ENCODE data around the gene FECH. TPM values are rescaled to one million over a fixed set of nuclear protein-coding genes. Genes with fewer than 3 reads are reported as not detected.
"Not testable (repeated sequence)": the region's sequence is repeated elsewhere in the genome, so short reads cannot be mapped to it uniquely, and the experiment has no call there.

FECH gene
- total RNA-seq, 1 experiment from 2014 or later: 83.4 TPM

DNA sequence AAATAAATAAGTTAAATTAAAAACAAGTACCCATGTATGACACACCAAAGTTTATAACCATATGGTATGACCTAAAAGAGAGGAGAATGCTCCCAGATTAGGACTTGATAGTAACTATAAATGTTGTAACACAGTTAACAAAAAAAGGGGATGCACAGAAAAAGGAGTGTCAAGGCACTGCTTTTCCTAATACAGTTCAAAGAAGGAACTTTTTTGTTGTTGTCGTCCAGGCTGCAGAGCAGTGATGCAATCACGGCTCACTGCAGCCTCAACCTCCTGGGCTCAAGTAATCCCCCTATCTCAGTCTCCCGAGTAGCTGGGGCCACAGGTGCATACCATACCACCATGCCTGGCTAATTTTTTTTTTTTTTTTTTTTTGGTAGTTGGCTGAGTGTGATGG lies 32.4 kb upstream of the FECH start:
- POLR2A ChIA-PET (ENCODE audit: unreplicated experiment): no interaction called here
- no TSS peak for BruUV-seq (replicated peaks)
- H3K9me3 ChIP-seq (ENCODE audit: insufficient read depth, low read depth): no peaks in the 10 kb centered on the region
- H3K9me2 ChIP-seq (ENCODE audit: insufficient read depth): no peaks in the 10 kb centered on the region
- H3K27ac ChIP-seq: no peak overlapping the region
- H3K27me3 ChIP-seq (ENCODE audit: insufficient read depth, low read depth): no peaks in the 10 kb centered on the region
- DNase-seq: no peak
- intact Hi-C loops (cut with micrococcal nuclease; ENCODE audit: unreplicated experiment): loop anchor here (10.0 kb wide), 1 partner anchor 706 kb away; no protein-coding TSS in a partner anchor
- H3K4me2 ChIP-seq: no peak overlapping the region
- no peak for TF ChIP-seq EZH2 (IDR thresholded peaks at IDR 0.05; ENCODE audit: low read depth)
- TF ChIP-seq, protein P1, sequence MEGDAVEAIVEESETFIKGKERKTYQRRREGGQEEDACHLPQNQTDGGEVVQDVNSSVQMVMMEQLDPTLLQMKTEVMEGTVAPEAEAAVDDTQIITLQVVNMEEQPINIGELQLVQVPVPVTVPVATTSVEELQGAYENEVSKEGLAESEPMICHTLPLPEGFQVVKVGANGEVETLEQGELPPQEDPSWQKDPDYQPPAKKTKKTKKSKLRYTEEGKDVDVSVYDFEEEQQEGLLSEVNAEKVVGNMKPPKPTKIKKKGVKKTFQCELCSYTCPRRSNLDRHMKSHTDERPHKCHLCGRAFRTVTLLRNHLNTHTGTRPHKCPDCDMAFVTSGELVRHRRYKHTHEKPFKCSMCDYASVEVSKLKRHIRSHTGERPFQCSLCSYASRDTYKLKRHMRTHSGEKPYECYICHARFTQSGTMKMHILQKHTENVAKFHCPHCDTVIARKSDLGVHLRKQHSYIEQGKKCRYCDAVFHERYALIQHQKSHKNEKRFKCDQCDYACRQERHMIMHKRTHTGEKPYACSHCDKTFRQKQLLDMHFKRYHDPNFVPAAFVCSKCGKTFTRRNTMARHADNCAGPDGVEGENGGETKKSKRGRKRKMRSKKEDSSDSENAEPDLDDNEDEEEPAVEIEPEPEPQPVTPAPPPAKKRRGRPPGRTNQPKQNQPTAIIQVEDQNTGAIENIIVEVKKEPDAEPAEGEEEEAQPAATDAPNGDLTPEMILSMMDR (conservative IDR thresholded peaks at IDR 0.05): no peak
- CTCF ChIA-PET: no interaction called here
- peaks cover 14% of the 10 kb centered on the region for H3K4me1 ChIP-seq (replicated peaks; ENCODE audit: insufficient read depth)
- H3K36me3 ChIP-seq (ENCODE audit: low read depth): peaks cover 34% of the 10 kb centered on the region
- H3F3A ChIP-seq (ENCODE audit: insufficient read depth, low read depth): 0 out of 2 replicates have a peak, but pooled peaks cover 7% of the 10 kb centered on the region
- H3K79me2 ChIP-seq (ENCODE audit: low read depth): peaks cover 49% of the 10 kb centered on the region
- H3K4me3 ChIP-seq: no peak overlapping the region
- no peak overlapping the region for H2AFZ ChIP-seq
- peaks cover 29% of the 10 kb centered on the region for H4K20me1 ChIP-seq (ENCODE audit: insufficient read depth)

DNA sequence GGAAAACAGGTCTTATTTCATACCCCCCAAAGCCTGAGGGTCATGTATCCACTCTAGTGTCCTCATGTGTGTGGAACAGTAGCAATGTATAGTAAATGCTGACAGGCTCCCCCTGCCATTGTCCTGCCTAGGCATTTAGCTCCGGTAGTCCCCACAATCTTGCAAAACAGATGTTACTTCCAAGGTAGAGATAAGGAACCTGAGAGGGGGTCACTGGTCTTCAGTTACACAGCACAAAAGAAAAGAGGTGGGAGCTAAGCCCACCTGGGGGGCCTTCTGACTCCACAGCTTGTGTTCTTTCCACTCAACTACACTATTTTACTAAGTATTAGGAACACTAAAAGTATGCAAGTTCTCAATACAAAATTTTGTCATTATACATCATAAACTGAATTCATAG lies 17.4 kb upstream of the FECH start:
- no peak overlapping the region for H3K4me2 ChIP-seq
- H3K27ac ChIP-seq: no peak overlapping the region
- H3K9me3 ChIP-seq (ENCODE audit: insufficient read depth, low read depth): no peaks in the 10 kb centered on the region
- no peak overlapping the region for H3K4me3 ChIP-seq
- CTCF ChIA-PET: no interaction called here
- peaks cover 33% of the 10 kb centered on the region for H3F3A ChIP-seq (ENCODE audit: insufficient read depth, low read depth)
- POLR2A ChIA-PET (ENCODE audit: unreplicated experiment): no interaction called here
- no peaks in the 10 kb centered on the region for H3K9me2 ChIP-seq (ENCODE audit: insufficient read depth)
- intact Hi-C loops (cut with micrococcal nuclease; ENCODE audit: unreplicated experiment): no loop called here
- H4K20me1 ChIP-seq (ENCODE audit: insufficient read depth): peaks cover 9% of the 10 kb centered on the region; the same call in 1 of the 2 replicates
- no peak for TF ChIP-seq EZH2 (IDR thresholded peaks at IDR 0.05; ENCODE audit: low read depth)
- TF ChIP-seq, protein P1 (conservative IDR thresholded peaks at IDR 0.05): no peak
- peaks cover 75% of the 10 kb centered on the region for H3K36me3 ChIP-seq (ENCODE audit: low read depth)
- BruUV-seq (replicated peaks): no TSS peak
- H3K79me2 ChIP-seq (ENCODE audit: low read depth): no peaks in the 10 kb centered on the region
- H3K27me3 ChIP-seq (ENCODE audit: insufficient read depth, low read depth): no peaks in the 10 kb centered on the region
- no peak overlapping the region for H2AFZ ChIP-seq
- DNase-seq: no peak
- no peaks in the 10 kb centered on the region for H3K4me1 ChIP-seq (replicated peaks; ENCODE audit: insufficient read depth)

DNA sequence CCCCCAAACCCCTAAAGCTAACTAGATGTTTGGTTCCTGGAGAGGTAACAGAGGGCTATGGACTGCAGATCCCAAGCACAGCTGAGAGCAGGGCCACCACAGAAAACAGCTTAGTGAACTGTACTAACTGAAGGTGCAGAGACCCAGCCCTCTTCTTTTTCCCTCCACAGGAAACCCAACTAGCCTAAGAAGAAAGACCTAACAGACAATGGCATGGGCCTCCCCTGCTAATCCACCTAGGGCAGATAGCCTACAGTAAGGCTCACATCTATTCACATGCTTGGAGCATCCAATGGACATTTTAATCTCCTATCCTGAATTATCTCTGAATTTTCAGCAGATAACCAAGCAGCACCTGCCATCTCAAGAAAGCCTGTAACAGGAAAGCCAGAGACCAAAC lies 8.8 kb upstream of the FECH start:
- Histone ChIP-seq H4K20me1 (ENCODE audit: insufficient read depth) (no peaks in the 10 kb centered on the region), H3K9me3 (ENCODE audit: insufficient read depth, low read depth) (no peaks in the 10 kb centered on the region), H3K4me3 (no peak overlapping the region), H3K36me3 (ENCODE audit: low read depth) (peaks cover 23% of the 10 kb centered on the region), H3K27me3 (ENCODE audit: insufficient read depth, low read depth) (no peaks in the 10 kb centered on the region), H3K4me1 (replicated peaks; ENCODE audit: insufficient read depth) (no peaks in the 10 kb centered on the region), H3K4me2 (no peak overlapping the region), H3K27ac (no peak overlapping the region), H3K9me2 (ENCODE audit: insufficient read depth) (no peaks in the 10 kb centered on the region), H3K79me2 (ENCODE audit: low read depth) (no peaks in the 10 kb centered on the region), H3F3A (ENCODE audit: insufficient read depth, low read depth) (peaks cover 19% of the 10 kb centered on the region; the same call in 1 of the 2 replicates), H2AFZ (no peak overlapping the region)
- TF ChIP-seq, protein P1 (conservative IDR thresholded peaks at IDR 0.05): no peak
- TF ChIP-seq EZH2 (IDR thresholded peaks at IDR 0.05; ENCODE audit: low read depth): no peak
- CTCF ChIA-PET: no interaction called here
- intact Hi-C loops (cut with micrococcal nuclease; ENCODE audit: unreplicated experiment): no loop called here
- no peak for DNase-seq
- POLR2A ChIA-PET (ENCODE audit: unreplicated experiment): no interaction called here
- no TSS peak for BruUV-seq (replicated peaks)

DNA sequence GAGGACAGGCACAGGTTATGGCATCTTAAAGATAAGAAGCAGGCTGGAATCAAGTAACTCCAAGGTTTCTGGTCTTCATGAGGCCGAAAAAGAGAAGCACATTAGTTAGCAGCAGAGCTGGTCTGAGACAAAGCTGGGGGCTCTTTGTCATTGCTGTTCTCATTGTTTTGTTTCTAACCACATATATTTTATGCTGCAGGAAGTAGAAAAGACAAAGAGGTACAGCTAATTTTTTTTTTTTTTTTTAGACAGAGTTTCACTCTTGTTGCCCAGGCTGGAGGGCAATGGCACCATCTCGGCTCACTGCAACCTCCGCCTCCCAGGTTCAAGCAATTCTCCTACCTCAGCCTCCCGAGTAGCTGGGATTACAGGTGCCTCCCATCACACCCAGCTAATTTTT lies 6.2 kb upstream of the FECH start:
- H3K4me1 ChIP-seq (replicated peaks; ENCODE audit: insufficient read depth); H3K27me3 ChIP-seq (ENCODE audit: insufficient read depth, low read depth); H2AFZ ChIP-seq; H3K4me2 ChIP-seq; H3K9me2 ChIP-seq (ENCODE audit: insufficient read depth); H3K79me2 ChIP-seq (ENCODE audit: low read depth); intact Hi-C loops (cut with micrococcal nuclease; ENCODE audit: unreplicated experiment); H3K9me3 ChIP-seq (ENCODE audit: insufficient read depth, low read depth); DNase-seq; H3K4me3 ChIP-seq; H4K20me1 ChIP-seq (ENCODE audit: insufficient read depth); POLR2A ChIA-PET (ENCODE audit: unreplicated experiment); BruUV-seq (replicated peaks); H3K36me3 ChIP-seq (ENCODE audit: low read depth); H3K27ac ChIP-seq; H3F3A ChIP-seq (ENCODE audit: insufficient read depth, low read depth); CTCF ChIA-PET: not testable (repeated sequence)

All from PC-9 (cell line).